HT-29 (cell line): ENCODE measurements around the gene PSMD13. TPM values are rescaled to one million over a fixed set of nuclear protein-coding genes. Genes with fewer than 3 reads are reported as not detected.

Experiments
- DNase-seq: peaks from one replicate; pipeline ENCODE4 v3.0.0-alpha.2; 2015; ENCODE audit warnings: low spot score
- total RNA-seq: library from RNA; depleted of rRNA; stranded (reverse); fragments of >200 nt; shearing (Covaris generic); gene quantifications from 2 replicates; pipeline ENCODE4 v1.2.3, GENCODE V29; 2014

The PSMD13 gene
- total RNA-seq, 1 experiment from 2014 or later: 235 TPM

GRCh38 chr11:287821-288477 lies 51.2 kb downstream of the PSMD13 start:
- peak; percentile 74 for DNase-seq

DNA sequence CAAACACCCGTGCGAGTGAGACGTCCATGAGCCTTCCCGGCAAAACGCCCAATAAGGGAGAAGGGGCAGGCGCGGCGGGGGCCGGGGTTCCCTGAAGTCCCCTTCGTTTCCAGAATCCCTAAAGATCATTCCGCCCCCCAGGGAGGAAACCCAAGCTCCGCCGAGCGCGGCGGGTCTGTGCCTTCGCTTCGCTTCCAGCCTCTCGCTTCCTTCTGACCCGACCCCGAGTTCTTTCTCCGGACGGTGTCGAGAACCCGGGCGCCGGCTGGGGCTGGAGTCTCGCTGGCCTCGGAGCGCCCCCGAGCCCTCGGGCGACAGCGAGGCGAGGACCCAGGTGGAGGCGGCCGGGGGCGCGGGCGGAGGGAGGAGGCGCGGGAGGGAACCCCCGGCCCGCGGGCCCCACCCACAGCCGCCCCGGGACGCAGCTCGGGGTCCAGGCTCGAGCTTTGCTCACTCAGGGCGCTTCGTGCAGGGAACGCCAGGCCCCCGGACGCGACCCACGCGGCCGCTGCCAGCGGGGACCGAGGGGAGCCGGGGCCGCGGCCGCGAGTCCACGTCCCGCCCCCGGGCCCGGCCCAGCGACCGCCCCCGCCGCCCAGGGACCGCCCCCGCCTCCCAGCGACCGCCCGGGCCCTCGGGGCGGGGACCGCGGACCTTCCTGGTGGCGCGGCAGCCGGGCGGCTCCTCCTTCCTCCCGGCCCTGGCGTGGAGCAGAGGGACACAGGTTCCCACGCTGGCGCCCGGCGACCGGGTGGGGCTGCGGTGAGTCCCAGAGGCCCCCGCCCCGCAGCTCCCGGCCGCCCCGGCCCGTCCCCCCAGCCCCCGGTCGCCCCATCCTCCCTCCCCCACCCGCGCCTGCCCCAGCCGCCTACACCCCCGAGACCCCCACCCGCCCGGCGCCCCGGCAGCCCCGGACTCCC lies 52.0 kb downstream of the PSMD13 start, which contains the start of gene PGGHG:
Gene PGGHG, plus strand, starts transcription at position 649 of the 920 bp plus-strand sequence. CDS start 691 bp downstream, outside the sequence.
- DNase-seq: peak; percentile 56

- no peak for DNase-seq
These were observed 52.6 kb downstream of the PSMD13 start for GRCh38 chr11:289398-289711.

DNA sequence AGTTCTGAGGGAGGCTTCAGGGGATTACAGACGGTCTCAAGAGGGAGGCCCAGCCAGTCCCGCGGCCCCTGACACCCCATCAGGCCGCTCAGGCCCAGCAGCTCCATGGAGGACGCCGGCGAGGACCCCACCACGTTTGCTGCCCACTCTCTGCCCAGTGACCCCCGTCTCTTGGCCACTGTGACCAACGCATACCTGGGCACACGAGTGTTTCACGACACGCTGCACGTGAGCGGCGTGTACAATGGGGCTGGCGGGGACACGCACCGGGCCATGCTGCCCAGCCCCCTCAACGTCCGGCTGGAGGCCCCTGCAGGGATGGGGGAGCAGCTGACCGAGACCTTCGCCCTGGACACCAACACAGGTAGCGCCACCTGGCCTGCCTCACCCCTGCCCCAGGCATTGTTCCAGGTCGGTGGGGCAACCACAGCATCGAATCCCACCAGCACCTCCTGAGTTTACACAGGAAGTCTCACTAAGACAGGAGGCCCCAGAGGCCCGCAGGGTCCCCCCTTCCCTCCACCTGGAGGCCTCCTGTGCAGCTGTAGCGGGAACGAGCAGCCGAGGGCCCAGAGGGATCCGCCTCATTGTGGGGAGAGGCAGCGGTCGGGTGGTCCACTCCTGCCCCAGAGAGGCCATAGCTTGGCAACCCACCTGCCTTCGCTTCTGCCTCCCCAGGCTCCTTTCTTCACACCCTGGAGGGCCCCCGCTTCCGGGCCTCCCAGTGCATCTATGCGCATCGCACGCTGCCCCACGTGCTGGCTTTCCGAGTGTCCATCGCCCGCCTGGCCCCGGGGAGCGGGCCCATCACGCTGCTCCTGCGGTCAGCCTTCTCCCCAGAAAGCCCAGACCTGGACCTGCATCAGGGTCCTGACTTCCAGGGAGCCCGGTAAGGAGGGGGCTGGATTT lies 53.2 kb downstream of the PSMD13 start:
- no peak for DNase-seq

DNA sequence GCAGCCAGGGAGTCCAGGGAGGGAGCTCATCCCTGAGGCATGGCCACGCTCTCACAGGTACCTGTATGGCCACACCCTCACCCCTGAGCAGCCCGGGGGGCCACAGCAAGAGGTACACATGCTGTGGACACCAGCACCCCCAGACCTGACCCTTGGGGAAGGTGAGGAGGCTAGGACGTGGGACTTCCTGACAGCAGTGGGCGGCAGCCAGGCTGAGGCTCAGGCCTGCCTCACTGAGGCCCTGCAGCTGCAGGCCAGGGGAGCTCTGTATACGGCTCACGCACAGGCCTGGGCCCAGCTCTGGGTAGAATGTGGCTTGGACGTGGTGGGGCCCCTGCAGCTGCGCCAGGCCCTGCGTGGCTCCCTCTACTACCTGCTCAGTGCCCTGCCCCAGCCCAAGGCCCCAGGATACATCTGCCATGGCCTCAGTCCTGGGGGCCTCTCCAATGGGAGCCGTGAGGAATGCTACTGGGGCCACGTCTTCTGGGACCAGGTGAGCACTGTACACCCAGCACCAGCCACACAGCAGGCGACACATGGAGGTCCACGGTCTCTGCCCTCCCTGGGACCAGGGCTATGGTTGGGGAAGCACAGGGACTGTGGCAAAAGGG lies 54.0 kb downstream of the PSMD13 start:
- no peak for DNase-seq

DNA sequence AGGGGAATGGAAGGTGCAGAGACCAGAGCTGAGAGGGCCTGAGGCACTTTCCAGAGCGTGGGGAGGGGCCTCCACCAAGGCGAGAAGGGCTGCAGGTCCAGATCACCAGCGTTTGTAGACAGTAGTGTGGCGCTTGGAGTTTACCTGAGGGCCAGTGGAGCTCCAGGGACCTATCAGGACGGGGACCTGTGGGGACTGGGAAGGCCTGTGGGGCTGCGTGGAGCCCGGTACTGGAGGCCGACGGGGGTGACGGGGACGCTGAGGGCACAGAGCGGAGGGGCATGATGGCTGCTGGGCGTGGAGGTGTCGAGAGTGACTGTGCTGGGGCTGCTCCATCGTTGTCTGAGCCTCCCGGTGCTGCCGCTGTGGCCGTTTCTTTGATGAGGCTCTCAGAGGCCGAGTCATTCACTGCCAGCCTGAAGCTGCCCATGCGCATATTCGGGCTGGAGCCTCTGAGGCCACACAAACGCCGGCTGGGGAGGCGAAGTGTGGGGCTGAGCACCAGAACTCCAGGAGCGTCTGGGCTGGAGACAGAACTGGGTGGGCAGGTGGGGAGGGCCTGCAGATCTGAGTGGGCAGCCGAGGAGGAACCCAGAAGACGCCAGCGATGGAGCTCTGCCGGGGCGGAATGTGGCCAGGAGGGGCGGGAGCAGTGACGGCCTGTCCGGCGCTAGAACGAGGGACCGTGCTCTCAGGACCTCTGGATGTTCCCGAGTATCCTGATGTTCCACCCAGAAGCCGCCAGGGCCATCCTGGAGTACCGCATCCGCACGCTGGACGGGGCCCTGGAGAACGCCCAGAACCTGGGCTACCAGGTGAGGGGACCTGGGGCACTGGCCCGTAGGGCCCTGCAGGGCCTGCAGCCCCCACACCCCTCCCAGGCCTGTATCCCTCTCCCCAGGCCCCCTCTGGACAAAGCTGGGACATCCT lies 54.8 kb downstream of the PSMD13 start:
- DNase-seq: no peak

DNA sequence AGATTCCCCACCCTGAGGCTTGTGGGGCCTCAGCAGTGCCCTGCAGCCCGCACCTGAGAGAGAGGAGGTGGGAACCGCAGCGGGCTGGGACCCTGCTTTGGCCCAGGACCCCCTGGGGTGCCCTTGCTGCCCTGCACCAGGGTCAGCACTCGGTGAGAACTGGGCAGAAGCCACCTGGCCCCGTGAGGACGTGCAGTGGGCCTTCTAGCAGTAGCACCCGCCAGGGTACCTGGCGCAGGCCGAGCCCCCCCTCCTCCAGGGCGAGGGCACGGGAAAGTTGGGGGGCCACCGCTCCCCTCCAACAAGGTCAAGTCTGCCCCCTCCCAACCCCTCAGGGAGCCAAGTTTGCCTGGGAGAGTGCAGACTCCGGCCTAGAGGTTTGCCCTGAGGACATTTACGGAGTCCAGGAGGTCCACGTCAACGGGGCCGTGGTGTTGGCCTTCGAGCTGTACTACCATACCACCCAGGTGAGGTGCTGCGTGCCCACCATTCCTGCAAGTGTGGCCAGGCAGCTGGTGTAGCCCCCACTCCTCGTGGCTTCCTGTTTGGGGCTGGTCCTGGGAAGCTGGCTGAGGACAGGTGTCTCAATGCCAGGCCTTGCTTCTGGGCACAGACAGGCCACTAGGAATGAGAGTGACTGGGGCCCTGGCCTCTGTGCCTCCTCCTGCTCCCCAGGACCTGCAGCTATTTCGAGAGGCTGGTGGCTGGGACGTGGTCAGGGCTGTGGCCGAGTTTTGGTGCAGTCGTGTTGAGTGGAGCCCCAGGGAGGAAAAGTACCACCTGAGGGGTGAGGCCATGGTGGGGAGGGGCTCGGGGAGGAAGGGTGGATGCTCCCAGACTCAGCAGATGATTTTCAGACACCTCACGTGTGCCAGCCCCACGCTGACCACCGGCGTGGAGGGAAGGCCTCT lies 55.7 kb downstream of the PSMD13 start:
- DNase-seq: no peak

DNA sequence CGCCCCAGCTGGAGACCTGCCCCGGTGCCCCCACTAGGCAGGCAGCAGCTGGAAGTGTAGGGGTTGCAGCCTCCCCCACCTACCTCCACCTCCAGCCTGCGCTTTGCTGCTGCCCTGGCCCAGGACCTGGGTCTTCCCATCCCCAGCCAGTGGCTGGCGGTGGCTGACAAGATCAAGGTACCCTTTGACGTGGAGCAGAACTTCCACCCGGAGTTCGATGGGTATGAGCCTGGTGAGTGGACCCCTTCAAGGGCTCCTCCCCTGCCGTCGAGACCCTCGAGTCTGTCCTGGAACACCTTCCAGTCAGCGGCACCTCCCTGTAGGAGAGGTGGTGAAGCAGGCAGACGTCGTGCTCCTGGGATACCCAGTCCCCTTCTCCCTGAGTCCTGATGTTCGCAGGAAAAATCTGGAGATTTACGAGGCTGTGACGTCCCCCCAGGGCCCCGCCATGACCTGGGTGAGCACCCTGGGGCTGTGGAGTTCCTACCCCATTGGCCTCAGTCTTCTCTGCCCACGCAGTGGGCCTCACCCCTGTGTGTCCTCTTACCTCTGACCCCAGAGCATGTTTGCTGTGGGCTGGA lies 56.6 kb downstream of the PSMD13 start:
- DNase-seq: no peak

DNA sequence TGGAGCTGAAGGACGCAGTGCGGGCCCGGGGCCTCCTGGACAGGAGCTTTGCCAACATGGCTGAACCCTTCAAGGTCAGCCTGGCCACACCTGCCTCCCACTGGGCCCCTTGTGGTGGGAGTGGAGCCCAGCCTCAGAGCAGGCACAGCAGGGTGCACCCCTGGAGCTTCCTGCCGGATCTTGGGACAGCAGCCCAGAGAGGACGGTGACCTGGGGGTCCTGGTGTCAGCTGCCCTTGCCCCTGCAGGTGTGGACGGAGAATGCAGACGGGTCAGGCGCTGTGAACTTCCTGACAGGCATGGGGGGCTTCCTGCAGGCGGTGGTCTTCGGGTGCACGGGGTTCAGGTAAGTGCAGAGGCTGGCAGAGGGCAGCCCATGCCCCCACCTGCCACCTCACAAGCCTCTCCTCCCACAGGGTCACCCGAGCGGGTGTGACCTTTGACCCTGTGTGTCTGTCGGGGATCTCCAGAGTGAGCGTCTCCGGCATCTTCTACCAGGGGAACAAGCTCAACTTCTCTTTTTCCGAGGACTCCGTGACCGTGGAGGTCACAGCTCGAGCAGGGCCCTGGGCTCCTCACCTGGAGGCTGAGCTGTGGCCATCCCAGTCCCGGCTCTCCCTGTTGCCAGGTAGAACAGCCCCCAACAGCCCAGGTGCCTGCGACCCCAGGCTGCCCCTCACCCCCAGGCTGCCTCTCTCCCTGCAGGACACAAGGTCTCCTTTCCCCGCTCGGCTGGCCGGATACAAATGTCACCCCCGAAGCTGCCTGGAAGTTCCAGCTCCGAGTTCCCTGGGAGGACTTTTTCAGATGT lies 57.3 kb downstream of the PSMD13 start:
- DNase-seq: no peak

DNA sequence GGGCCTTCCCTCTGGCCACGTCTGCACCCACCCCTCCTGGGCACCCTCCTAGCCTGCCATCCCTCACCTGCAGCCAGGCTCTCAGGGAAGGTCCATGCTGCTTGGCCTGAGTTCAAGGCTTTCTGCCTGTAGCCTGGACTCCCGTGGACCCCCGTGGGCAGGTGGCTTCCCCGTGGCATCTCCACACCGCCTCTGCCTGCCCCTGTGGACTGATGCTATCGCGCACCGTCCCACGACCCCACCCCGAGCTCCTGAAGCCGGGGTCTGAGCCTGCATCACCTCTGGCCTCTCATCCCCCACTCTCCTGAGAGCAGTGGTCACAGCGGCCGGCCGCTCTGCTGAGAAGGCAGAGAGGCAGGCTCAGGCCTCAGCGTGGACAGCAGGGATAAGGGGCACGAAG lies 58.0 kb downstream of the PSMD13 start:
- no peak for DNase-seq

DNA sequence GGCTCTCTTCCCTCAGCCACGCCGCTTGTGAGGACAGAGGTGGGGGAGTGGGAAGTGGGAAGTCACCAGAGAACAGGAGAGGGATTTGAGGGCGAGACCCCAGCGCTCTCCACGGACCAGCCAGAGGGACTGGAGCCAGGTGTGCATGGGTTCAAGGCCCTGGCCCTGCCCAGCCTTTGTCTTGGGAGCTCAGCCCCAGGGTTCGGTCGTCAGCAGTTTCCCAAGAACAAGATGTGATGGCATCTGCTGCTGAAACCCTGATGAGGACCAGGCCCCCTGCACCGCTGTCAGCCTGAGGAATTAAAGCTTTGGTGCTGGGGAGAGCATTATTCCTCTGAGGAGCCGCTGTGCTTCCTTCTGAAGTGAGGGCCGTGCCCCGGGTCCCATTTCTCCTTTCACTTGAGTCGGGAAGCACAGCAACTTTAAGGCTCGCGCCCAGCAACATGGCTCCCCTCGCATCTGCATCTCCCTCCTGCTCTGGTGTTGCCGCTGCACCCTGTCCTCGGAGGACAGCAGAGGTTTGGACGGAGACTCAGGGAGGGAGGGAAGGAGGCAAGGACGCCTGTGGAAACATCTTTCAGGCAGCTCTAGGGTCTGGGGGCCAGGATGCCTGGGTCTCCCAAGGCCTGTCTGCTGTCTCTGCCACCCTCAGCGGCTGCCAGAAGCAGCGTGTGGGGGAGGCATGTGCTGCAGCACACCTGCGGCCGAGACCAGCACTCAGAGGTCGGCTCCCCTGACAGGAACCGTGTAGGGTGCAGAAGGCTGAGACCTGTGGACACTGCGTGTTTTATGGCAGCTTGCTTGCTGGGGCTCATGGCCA lies 58.8 kb downstream of the PSMD13 start:
- no peak for DNase-seq

GRCh38 chr11:296171-297050 lies 59.6 kb downstream of the PSMD13 start:
- no peak for DNase-seq

GRCh38 chr11:297051-297585 lies 60.3 kb downstream of the PSMD13 start:
- DNase-seq: peak; percentile 22

- DNase-seq: peak; percentile 31
These were observed 61.0 kb downstream of the PSMD13 start for GRCh38 chr11:297586-298405.
